Cardiac muscle cell (in vitro differentiated cells and primary cell): Measurements from ENCODE around the gene TMEM184A. TPM values are rescaled to one million over a fixed set of nuclear protein-coding genes. Genes with fewer than 3 reads are reported as not detected.

Source experiments
- DNase-seq, 2 donors: peaks; one replicate each; pipeline versions ENCODE4 v3.0.0 to v3.0.0-alpha.2; 2010 to 2017; ENCODE audit warnings: low read depth in 1 of 2, low spot score in 1 of 2
- H3K27ac ChIP-seq: fragments of 200-600 bp; sonication (generic); 2 replicates; pipeline ENCODE4 v1.5.1; 2016
- H3K27me3 ChIP-seq: fragments of 200-600 bp; sonication (generic); 2 replicates; pipeline ENCODE4 v1.6.0; 2016; ENCODE audit warnings: control low read depth
- H3K36me3 ChIP-seq: fragments of 200-600 bp; sonication (generic); 2 replicates; pipeline ENCODE4 v1.5.1; 2016; ENCODE audit warnings: control low read depth
- H3K4me1 ChIP-seq: fragments of 200-600 bp; sonication (generic); 2 replicates; pipeline ENCODE4 v1.8.1; 2017; ENCODE audit warnings: low read depth, mild to moderate bottlenecking, mixed run types
- H3K4me3 ChIP-seq: fragments of 200-600 bp; sonication (generic); 2 replicates; pipeline ENCODE4 v1.5.1; 2016; ENCODE audit warnings: mild to moderate bottlenecking
- H3K9me3 ChIP-seq: fragments of 200-600 bp; sonication (generic); 2 replicates; pipeline ENCODE4 v1.5.1; 2017; ENCODE audit warnings: low read depth, mild to moderate bottlenecking, control low read depth
- polyA plus RNA-seq: library from polyadenylated mRNA; unstranded; fragments of >200 nt; fragmentation: Nextera tagmentation; extraction: Ambion mirVana; gene quantifications from 2 replicates; pipeline ENCODE4 v1.2.1, GENCODE V29; 2016
- total RNA-seq: library from RNA; depleted of rRNA; stranded (reverse); fragments of >200 nt; gene quantifications from 2 replicates; pipeline ENCODE4 v1.2.3, GENCODE V29; 2016
- TF ChIP-seq, protein P1 (sequence below): IDR thresholded peaks from 2 replicates; pipeline ENCODE4 v1.5.1; 2012; ENCODE audit warnings: low read depth, mild to moderate bottlenecking, low read length

TMEM184A gene
- total and polyA plus RNA-seq, 2 experiments from 2014 or later = 2.1 to 3.0 TPM

DNA sequence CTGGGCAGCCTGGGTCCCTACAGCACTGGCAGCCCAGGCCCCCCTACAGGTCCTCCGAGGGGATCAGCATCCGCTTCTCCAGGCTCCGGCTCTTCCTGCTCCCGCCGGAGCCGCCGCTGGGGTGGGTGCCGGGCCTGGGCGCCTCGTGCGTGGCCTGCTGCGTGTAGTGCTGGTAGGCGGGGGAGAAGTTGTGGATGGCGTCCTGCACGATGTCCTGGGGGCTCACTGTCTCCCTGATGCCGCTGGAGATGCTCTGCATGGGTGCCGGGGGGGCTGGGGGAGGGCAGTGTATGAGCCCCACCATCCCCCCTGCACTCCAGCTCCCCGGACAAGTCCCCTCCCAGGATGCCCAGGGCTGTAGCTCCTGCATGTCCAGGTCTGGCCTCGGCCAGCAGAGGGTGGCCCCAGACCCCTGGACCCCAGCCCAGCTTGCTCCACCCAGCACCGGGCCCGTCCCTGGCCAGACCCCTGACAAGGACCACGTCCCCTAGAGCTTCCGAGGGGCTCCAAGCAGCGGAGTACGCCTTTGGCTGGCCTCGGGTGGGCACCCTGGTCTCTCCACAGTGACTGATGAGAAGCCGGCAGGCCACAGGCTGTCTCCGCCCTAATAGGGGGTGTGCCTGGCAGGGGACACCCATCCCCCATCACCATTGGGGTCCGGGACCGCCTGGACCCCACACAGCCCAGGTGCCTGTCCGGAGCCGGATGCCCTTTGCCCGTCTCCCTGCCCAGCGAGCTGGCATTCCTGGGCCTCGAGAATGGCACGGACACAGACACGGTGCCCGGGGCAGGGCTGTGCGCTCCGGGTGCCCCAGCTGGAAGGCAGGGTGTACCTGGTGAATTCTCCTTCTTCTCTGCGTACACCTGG is 8.9 kb downstream of the TMEM184A start:
- Histone ChIP-seq H3K4me3 (no peak overlapping the region), H3K27ac (no peak overlapping the region), H3K4me1 (peaks cover 8% of the 10 kb centered on the region), H3K27me3 (no peaks in the 10 kb centered on the region), H3K36me3 (no peaks in the 10 kb centered on the region), H3K9me3 (no peaks in the 10 kb centered on the region)
- DNase-seq = no peak
- TF ChIP-seq, protein P1, sequence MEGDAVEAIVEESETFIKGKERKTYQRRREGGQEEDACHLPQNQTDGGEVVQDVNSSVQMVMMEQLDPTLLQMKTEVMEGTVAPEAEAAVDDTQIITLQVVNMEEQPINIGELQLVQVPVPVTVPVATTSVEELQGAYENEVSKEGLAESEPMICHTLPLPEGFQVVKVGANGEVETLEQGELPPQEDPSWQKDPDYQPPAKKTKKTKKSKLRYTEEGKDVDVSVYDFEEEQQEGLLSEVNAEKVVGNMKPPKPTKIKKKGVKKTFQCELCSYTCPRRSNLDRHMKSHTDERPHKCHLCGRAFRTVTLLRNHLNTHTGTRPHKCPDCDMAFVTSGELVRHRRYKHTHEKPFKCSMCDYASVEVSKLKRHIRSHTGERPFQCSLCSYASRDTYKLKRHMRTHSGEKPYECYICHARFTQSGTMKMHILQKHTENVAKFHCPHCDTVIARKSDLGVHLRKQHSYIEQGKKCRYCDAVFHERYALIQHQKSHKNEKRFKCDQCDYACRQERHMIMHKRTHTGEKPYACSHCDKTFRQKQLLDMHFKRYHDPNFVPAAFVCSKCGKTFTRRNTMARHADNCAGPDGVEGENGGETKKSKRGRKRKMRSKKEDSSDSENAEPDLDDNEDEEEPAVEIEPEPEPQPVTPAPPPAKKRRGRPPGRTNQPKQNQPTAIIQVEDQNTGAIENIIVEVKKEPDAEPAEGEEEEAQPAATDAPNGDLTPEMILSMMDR = no peak

DNA sequence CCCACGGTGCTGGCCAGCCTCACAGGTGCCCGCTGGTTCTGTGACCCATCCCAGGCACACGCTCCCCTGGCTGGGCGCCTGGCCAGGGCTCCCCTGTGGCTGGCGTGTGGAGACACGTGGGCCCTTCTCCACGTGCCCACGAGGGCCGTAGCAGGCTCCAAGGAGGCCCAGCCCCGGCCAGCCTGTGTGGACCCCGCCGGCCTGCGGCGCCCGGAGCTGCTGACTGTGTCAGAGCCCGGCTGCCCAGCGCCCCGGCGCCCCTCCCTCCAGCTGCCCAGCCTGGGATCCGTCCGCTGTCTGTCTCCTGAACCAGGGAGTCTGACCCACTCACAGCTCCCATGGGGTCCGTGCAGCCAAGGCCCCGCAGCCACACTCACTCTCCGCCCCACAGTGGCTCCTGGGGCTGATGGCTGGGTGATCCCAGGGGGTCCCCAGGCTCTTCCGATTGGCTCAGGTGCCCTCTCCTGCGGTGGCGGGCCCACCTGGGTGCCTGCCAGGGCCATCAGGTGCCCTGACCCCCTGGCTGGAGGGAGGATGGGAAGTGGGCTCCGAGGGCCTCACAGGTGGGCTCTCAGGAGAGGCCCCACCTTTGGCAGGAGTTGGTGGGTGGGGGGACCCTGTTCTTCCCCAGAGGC is 9.6 kb downstream of the TMEM184A start:
- TF ChIP-seq, protein P1 = no peak
- Histone ChIP-seq H3K36me3 (no peaks in the 10 kb centered on the region), H3K9me3 (no peaks in the 10 kb centered on the region), H3K27ac (no peak overlapping the region), H3K4me3 (no peak overlapping the region), H3K4me1 (peaks cover 8% of the 10 kb centered on the region), H3K27me3 (no peaks in the 10 kb centered on the region)
- DNase-seq = no peak

DNA sequence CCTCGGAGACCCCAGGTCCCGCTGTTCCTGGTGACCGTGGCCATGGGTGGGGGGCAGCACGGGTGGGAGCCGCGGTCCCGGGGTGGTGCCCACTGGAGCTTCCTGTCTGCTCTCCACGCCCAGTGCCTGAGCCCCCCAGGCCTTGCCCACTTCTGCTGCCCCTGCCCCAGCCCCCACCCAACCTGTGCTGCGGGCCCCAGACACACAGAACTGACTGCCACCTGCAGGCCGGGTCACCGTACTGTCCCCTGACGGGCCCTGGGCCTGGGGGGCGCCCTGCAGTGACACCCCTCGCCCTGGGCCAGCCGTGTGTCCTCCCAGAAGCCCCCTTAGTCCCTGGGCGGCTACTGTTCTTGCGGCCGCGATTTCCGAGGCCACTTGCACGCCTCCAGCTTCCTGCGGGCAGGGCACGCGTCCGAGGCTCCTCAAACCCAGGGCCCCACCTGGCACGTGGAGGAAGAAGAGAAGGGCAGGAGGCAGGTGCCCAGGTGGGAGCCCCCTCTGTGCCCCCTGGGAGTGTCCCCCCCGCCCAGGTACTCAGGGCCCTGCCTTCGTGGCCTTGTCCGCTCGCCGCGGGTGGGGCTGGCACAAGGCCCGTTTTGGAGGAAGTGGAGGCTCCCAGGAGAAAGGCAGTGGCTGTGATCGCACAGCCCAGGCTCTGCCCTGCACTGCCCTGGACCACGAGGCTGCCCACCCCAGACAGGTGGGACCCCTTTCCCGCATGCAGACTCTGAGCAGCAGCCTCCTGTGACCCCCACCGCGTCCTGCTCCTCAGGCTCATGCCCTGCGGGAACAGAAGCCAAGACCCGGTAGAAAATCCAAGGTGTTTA is 10.4 kb downstream of the TMEM184A start:
- DNase-seq = no peak
- TF ChIP-seq, protein P1 = no peak

DNA sequence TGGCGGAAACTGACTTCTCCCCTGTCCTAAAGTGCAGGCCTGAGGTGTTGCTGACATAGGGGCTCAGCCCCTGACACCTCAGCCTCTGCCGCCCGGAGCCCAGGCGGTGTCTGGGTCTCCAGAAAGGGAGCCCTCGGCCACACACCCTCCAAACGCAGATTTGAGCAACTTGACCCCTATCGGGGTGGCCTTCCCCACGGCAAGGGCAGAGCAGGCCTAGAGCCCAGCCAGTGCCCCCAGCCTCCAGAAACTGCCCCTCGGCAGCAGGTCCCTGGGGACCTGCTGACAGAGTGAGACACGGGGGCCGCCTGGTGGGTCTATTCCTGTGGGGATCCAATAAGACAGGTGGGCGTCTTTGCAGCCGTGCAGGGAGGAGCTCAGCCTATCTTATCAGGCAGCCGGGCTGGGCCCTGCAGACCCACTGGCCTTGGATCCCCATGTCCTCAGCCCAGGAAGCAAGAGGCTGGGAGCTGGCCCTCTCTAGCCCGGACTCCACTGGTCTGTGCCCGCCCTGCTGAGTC is 11.0 kb downstream of the TMEM184A start:
- Histone ChIP-seq H3K4me1 (peaks cover 8% of the 10 kb centered on the region), H3K27me3 (no peaks in the 10 kb centered on the region), H3K9me3 (no peaks in the 10 kb centered on the region), H3K36me3 (no peaks in the 10 kb centered on the region), H3K27ac (peak overlapping the region; percentile 71), H3K4me3 (no peak overlapping the region)
- no peak for DNase-seq
- TF ChIP-seq, protein P1 = no peak

More for the DNA sequence above, 10.4 kb downstream of the TMEM184A start:
- H3K4me3 ChIP-seq = no peak overlapping the region
- no peaks in the 10 kb centered on the region for H3K9me3 ChIP-seq
- peak overlapping the region; percentile 71 for H3K27ac ChIP-seq
- H3K4me1 ChIP-seq = peaks cover 8% of the 10 kb centered on the region
- no peaks in the 10 kb centered on the region for H3K36me3 ChIP-seq
- no peaks in the 10 kb centered on the region for H3K27me3 ChIP-seq

DNA sequence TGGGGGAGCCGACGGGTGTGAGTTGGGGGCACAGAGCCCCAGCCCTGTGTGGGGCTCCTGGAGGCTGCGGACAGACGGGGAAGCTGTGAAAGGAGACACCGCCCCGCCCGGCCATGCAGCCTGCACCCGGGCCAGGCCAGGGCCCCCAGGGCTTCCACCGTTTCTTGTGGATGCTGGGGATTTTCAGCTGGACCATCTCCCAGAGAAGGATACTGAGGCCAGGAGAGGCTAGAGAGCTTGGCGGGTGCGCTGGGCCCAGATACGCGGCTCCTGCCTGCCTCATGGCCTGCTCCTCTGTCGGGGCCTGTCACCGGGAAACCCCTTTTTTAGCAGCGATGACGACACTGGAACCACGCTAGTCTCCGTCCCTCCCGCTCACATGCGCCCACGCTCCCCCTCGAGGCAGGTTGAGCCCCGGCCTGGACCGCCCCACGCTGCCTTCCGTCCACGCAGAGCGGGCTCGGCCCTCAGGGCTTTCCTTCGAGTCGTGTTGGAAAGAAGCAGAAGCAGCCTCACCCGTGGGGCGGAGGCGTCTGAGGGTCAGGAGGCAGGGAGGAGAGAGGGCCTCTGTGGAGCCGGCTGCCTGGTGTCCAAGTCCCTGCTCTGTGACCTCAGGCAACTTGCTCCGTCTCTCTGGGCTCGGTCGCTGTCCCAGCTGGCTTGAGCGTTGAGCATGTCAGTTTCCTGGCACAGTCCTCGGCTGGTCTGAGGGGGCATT is 11.7 kb downstream of the TMEM184A start:
- H3K36me3 ChIP-seq = no peaks in the 10 kb centered on the region
- TF ChIP-seq, protein P1 = no peak
- H3K4me3 ChIP-seq = no peak overlapping the region
- H3K27ac ChIP-seq = peak overlapping the region; percentile 71
- peaks cover 8% of the 10 kb centered on the region for H3K4me1 ChIP-seq
- H3K27me3 ChIP-seq = no peaks in the 10 kb centered on the region
- no peaks in the 10 kb centered on the region for H3K9me3 ChIP-seq
- no peak for DNase-seq
